Stomach (tissue), 4 donors: Measurements from ENCODE around the gene MCM5.

Source experiments
- POLR2A ChIP-seq, 4 donors: fragments of 450-650 bp; IDR thresholded peaks; one replicate each; pipeline ENCODE4 v1.6.1; 2016; ENCODE audit warnings: antibody characterized with exemption in 4 of 4, control low read depth in 2 of 4, mild to moderate bottlenecking in 1 of 4, moderate library complexity in 1 of 4
- TF ChIP-seq, protein P1 (sequence below), 7 experiments: fragments of 450-650 bp in 4 of 7; fragments of 200-600 bp in 3 of 7; sonication (generic) in 3 of 7; IDR thresholded peaks; one replicate each; pipeline ENCODE4 v1.5.1; 2016 to 2019; ENCODE audit warnings: antibody characterized with exemption in 7 of 7, control low read depth in 2 of 7, mild to moderate bottlenecking in 1 of 7

- TF ChIP-seq POLR2A (IDR thresholded peaks at IDR 0.05): no peak
- TF ChIP-seq, protein P1, sequence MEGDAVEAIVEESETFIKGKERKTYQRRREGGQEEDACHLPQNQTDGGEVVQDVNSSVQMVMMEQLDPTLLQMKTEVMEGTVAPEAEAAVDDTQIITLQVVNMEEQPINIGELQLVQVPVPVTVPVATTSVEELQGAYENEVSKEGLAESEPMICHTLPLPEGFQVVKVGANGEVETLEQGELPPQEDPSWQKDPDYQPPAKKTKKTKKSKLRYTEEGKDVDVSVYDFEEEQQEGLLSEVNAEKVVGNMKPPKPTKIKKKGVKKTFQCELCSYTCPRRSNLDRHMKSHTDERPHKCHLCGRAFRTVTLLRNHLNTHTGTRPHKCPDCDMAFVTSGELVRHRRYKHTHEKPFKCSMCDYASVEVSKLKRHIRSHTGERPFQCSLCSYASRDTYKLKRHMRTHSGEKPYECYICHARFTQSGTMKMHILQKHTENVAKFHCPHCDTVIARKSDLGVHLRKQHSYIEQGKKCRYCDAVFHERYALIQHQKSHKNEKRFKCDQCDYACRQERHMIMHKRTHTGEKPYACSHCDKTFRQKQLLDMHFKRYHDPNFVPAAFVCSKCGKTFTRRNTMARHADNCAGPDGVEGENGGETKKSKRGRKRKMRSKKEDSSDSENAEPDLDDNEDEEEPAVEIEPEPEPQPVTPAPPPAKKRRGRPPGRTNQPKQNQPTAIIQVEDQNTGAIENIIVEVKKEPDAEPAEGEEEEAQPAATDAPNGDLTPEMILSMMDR (IDR thresholded peaks at IDR 0.05): no peak
These were observed 10.1 kb downstream of the MCM5 start for GRCh38 chr22:35409783-35410662.
